Endothelial cell (in vitro differentiated cells): ENCODE results near the gene MRPL52. TPM values are rescaled to one million over a fixed set of nuclear protein-coding genes. Genes with fewer than 3 reads are reported as not detected.

Source experiments
- DNase-seq: peaks from one replicate; pipeline ENCODE4 v3.0.0; 2021; ENCODE audit warnings: low spot score
- H3K27ac Mint-ChIP-seq: one replicate; pipeline ENCODE4 v1.8.0; 2021; ENCODE audit warnings: mixed read lengths, inconsistent platforms; ENCODE audit not compliant: unreplicated experiment
- H3K27me3 Mint-ChIP-seq: one replicate; pipeline ENCODE4 v1.8.0; 2021; ENCODE audit warnings: mild to moderate bottlenecking, moderate library complexity, mixed read lengths, inconsistent platforms; ENCODE audit not compliant: unreplicated experiment
- H3K36me3 Mint-ChIP-seq: one replicate; pipeline ENCODE4 v1.8.0; 2021; ENCODE audit warnings: mild to moderate bottlenecking, low read depth, mixed read lengths, inconsistent platforms; ENCODE audit not compliant: unreplicated experiment
- H3K4me1 Mint-ChIP-seq: one replicate; pipeline ENCODE4 v1.8.0; 2021; ENCODE audit warnings: mild to moderate bottlenecking, mixed read lengths, inconsistent platforms; ENCODE audit not compliant: unreplicated experiment
- H3K4me3 Mint-ChIP-seq: one replicate; pipeline ENCODE4 v1.8.0; 2021; ENCODE audit warnings: mild to moderate bottlenecking, mixed read lengths, inconsistent platforms; ENCODE audit not compliant: unreplicated experiment
- H3K9me3 Mint-ChIP-seq: one replicate; pipeline ENCODE4 v1.8.0; 2021; ENCODE audit warnings: mixed read lengths, inconsistent platforms; ENCODE audit not compliant: unreplicated experiment
- total RNA-seq: library from RNA; stranded (reverse); fragmentation: NEBNext Ultra II Directional; extraction: Animal tissue kit (Norgen Biotek cat#: 25700); gene quantifications from one replicate; pipeline ENCODE4 v1.2.1, GENCODE V29; 2021; ENCODE audit not compliant: unreplicated experiment
- TF ChIP-seq, protein P1 (sequence below): fragments of 200-600 bp; sonication (generic); IDR thresholded peaks from one replicate; pipeline ENCODE4 v1.5.0; 2021; ENCODE audit warnings: antibody characterized with exemption; ENCODE audit not compliant: unreplicated experiment

The MRPL52 gene
- total RNA-seq, 1 donor from 2014 or later, result 126 TPM

DNA sequence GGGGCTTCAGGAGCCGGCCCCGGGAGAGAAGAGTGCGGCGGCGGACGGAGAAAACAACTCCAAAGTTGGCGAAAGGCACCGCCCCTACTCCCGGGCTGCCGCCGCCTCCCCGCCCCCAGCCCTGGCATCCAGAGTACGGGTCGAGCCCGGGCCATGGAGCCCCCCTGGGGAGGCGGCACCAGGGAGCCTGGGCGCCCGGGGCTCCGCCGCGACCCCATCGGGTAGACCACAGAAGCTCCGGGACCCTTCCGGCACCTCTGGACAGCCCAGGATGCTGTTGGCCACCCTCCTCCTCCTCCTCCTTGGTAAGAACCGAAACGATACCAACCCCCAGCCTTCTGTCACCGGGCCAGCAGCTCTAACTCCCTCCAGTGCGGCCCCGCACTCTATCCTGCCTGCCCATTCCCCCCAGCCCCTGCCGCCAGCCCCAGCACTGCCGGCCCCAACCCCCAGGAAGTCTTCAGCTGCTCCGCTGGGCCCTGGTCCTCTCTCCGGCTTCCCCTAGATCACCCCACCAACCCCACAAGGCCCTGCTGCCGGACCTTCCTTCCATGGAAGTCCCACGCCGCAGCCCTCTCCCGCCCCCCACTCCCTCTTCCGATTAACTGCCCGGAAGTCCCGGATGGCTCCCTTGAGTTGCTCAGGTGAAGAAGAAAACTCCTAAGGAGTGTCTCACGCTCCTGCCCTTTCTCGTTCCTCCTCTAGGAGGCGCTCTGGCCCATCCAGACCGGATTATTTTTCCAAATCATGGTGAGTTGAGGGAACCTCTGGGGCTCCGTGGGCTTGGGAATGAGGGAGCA is 42.5 kb downstream of the MRPL52 start:
- H3K27me3 Mint-ChIP-seq, result peaks cover 7% of the 10 kb centered on the region
- H3K27ac Mint-ChIP-seq, result peak overlapping the region; percentile 90
- DNase-seq, result peak; percentile 83
- no peaks in the 10 kb centered on the region for H3K9me3 Mint-ChIP-seq
- H3K4me1 Mint-ChIP-seq, result peaks cover 13% of the 10 kb centered on the region
- TF ChIP-seq, protein P1, sequence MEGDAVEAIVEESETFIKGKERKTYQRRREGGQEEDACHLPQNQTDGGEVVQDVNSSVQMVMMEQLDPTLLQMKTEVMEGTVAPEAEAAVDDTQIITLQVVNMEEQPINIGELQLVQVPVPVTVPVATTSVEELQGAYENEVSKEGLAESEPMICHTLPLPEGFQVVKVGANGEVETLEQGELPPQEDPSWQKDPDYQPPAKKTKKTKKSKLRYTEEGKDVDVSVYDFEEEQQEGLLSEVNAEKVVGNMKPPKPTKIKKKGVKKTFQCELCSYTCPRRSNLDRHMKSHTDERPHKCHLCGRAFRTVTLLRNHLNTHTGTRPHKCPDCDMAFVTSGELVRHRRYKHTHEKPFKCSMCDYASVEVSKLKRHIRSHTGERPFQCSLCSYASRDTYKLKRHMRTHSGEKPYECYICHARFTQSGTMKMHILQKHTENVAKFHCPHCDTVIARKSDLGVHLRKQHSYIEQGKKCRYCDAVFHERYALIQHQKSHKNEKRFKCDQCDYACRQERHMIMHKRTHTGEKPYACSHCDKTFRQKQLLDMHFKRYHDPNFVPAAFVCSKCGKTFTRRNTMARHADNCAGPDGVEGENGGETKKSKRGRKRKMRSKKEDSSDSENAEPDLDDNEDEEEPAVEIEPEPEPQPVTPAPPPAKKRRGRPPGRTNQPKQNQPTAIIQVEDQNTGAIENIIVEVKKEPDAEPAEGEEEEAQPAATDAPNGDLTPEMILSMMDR, result peak; percentile 86
- peaks cover 17% of the 10 kb centered on the region for H3K36me3 Mint-ChIP-seq
- peak overlapping the region; percentile 96 for H3K4me3 Mint-ChIP-seq

GRCh38 chr14:22872833-22873520 is 43.3 kb downstream of the MRPL52 start:
- H3K27me3 Mint-ChIP-seq, result peaks cover 7% of the 10 kb centered on the region
- no peak for DNase-seq
- peaks cover 13% of the 10 kb centered on the region for H3K4me1 Mint-ChIP-seq
- H3K9me3 Mint-ChIP-seq, result no peaks in the 10 kb centered on the region
- peaks cover 23% of the 10 kb centered on the region for H3K36me3 Mint-ChIP-seq
- TF ChIP-seq, protein P1, result no peak
- peak overlapping the region; percentile 90 for H3K27ac Mint-ChIP-seq
- peak overlapping the region; percentile 96 for H3K4me3 Mint-ChIP-seq

DNA sequence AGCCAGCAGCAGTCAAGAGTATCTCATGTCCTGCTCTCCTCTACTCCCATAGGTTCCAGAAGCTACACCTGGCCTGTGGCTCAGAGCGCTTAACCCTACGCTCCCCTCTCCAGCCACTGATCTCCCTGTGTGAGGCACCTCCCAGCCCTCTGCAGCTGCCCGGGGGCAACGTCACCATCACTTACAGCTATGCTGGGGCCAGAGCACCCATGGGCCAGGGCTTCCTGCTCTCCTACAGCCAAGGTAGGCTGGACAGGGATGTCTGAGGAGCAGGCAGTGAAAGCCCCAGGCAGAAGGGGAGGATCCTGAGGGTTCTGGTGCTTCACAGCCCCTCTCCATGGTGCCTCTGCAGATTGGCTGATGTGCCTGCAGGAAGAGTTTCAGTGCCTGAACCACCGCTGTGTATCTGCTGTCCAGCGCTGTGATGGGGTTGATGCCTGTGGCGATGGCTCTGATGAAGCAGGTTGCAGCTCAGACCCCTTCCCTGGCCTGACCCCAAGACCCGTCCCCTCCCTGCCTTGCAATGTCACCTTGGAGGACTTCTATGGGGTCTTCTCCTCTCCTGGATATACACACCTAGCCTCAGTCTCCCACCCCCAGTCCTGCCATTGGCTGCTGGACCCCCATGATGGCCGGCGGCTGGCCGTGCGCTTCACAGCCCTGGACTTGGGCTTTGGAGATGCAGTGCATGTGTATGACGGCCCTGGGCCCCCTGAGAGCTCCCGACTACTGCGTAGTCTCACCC is 45.5 kb downstream of the MRPL52 start:
- Mint-ChIP-seq H3K27ac (no peak overlapping the region), H3K9me3 (no peaks in the 10 kb centered on the region), H3K27me3 (peaks cover 6% of the 10 kb centered on the region), H3K4me1 (peaks cover 13% of the 10 kb centered on the region), H3K36me3 (peaks cover 42% of the 10 kb centered on the region), H3K4me3 (no peak overlapping the region)
- no peak for DNase-seq
- TF ChIP-seq, protein P1, result no peak

- Mint-ChIP-seq H3K4me3 (peak overlapping the region; percentile 81), H3K27me3 (peaks cover 6% of the 10 kb centered on the region), H3K27ac (no peak overlapping the region), H3K9me3 (no peaks in the 10 kb centered on the region), H3K36me3 (peaks cover 42% of the 10 kb centered on the region), H3K4me1 (peaks cover 12% of the 10 kb centered on the region)
- TF ChIP-seq, protein P1, result no peak
- no peak for DNase-seq
Observed at GRCh38 chr14:22875748-22876319, 46.1 kb downstream of the MRPL52 start.
